ENCODE data around the gene RABGEF1.
"Not testable (repeated sequence)": the region's sequence is repeated elsewhere in the genome, so short reads cannot be mapped to it uniquely, and the experiment has no call there.

RABGEF1 gene

DNA sequence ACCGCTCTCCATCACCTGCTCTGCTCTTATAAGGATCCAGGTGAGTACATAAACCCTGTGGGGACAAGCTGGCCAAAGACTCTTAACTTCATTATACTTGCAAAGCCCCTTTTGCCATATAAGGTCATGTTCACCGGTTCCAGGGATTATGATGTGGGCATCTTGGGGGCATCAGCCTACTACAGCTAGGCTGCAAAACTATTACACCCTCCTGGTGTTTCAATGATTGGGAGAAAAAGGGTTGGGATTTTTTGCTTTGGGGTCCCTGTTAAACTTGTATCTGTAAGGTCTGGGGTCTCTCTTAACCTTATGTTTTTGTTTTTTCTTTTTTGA is 107.0 kb downstream of the RABGEF1 start:
- not testable (repeated sequence) for DNase-seq (ENCODE audit: low spot score); FAIRE-seq

DNA sequence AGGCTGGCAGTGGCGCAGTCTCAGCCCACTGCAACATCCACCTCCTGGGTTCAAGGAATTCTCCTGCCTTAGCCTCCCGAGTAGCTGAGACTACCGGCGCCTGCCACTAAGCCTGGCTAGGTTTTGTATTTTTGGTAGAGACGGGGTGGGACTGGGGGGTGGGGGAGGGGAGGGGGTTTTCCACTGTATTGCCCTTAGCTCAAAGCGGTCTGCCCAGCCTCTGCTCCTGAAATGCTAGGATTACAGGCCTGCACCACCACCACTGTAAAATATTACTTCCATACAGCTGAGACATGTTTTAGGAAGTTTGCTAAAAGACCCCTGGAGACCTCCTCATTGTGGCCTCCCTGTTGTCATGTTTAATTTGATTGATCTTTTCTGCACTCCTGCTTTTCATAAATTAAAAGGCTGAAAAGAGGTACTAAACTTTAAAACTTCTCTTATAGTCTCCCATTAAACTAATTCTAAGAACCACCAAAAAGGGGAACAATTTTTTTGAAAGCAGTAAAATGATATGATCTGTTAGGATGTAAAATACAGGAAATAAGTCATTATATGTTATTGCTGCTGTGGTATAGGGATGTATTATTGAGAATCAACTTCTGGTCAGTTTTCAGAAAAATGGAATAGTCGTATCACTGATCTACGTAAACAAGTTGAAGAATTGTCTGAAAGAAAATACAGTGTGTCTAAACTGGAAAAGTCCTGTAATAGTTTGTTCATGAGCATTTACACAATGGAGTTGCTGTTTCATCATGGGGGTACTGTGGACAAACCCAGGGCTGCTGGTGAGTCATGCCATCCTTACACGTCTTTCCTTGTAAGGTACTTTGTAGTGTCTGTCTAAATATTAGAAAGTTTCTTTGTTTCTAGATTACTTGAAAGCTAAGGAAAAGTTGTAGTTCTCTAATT is 107.6 kb downstream of the RABGEF1 start:
- DNase-seq (ENCODE audit: low spot score): no peak
- FAIRE-seq: no peak

DNA sequence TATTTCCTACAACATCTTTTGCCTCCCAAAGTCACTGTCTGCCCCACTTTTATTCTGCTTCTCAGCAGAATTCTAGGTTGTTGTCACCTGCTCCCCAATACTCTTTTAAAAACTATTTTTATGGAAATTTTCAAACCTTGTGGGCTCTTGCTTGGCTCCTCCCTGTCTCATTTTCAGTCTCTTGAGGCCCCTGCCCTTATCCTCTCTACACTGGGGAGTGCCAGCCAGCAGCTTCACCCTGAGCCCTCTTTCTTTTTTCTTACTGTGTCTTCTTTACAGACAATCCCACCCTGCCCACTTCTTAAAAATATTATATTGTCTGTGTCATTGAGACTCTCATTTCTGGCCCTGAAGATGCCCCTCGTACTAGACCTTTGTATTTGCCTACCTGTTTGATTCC is 118.8 kb downstream of the RABGEF1 start:
- no peak for FAIRE-seq
- DNase-seq (ENCODE audit: low spot score): no peak

DNA sequence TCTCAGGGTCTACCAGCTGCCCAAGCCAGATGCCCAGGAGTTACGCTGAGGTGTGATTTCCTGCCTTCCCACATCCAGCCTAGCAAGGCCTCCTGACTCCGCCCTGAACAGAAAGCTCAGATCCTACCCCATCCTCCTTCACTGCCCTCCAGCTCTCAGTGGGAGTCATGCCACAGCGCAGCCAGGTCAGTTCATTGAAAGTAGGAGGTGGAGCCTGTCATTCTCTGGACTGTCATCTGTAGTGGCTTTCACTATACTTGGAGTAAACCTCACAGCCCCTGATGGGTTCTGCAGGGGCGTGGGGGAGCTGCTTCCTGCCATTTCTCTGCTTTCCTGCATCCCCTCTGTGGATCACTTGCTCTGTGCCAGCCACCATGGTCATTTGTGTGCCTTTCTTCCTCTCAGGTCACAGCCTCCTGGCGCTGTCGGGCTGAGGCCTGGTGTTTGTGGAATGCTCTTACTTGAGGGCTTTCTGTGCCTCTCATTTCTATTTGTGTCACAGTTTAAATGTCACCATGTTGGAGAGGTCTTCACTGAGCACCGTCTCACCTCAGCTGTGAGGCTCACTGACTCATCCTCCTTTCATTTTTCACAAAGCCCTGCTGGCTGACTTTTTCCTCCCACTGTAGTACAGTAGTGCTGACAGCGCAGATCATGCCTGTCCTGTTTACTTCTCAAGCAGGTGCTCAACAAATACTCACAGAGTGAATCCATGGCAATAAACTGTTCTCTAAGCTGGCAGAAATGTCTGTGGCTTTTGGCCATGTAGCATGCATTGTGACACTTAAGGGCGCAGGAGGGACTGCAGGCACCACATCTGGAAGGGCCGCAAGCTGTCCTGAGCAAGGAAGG is 119.5 kb downstream of the RABGEF1 start:
- DNase-seq (ENCODE audit: low spot score) (no peak), FAIRE-seq (no peak)

DNA sequence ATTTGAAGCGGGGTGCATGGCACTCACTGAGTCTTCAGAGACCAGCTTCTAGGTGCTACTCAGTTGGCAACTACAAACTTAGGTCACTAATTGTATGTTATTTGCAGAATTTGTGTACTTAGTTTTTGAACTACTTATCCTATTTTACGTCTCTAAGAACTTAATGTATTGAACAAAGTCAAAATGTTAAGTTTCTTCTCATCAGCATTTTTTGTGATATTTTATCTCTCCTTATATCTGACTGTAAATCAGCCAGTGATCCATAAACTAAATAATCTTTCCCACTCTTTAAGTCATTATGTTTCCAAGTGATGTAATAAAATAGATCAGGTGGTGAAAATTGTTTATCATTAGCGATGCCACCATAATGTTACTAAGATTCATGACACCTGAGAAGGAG is 120.2 kb downstream of the RABGEF1 start:
- DNase-seq (ENCODE audit: low spot score): no peak
- no peak for FAIRE-seq
